Osteoblast (primary cell): Measurements from ENCODE around the gene CNTN5. TPM values are rescaled to one million over a fixed set of nuclear protein-coding genes. Genes with fewer than 3 reads are reported as not detected.

Experiments
- DNase-seq: peaks from one replicate; pipeline ENCODE4 v3.0.0; 2011; ENCODE audit warnings: low spot score, mixed read lengths; ENCODE audit not compliant: insufficient read length; ENCODE audit errors: missing footprints
- H2AFZ ChIP-seq: 2 replicates; pipeline ENCODE4 v1.6.0; 2011; ENCODE audit warnings: mild to moderate bottlenecking, low read length
- H3K27ac ChIP-seq: 2 replicates; pipeline ENCODE4 v1.5.1; 2011; ENCODE audit warnings: mild to moderate bottlenecking, low read depth, low read length, moderate library complexity
- H3K27me3 ChIP-seq: 2 replicates; pipeline ENCODE4 v1.6.0; 2012; ENCODE audit warnings: mild to moderate bottlenecking, control low read depth, inconsistent platforms, low read length, moderate library complexity; ENCODE audit not compliant: insufficient read depth
- H3K36me3 ChIP-seq: 2 replicates; pipeline ENCODE4 v1.5.1; 2011; ENCODE audit warnings: mild to moderate bottlenecking, low read length, control low read depth, moderate library complexity; ENCODE audit not compliant: insufficient read depth
- H3K4me1 ChIP-seq: 2 replicates; pipeline ENCODE4 v1.5.1; 2011; ENCODE audit warnings: mild to moderate bottlenecking, low read length, control low read depth, moderate library complexity; ENCODE audit not compliant: insufficient read depth
- H3K4me2 ChIP-seq: 2 replicates; pipeline ENCODE4 v1.6.0; 2011; ENCODE audit warnings: mild to moderate bottlenecking, low read length; ENCODE audit not compliant: insufficient read depth
- H3K4me3 ChIP-seq: fragments of 200-600 bp; sonication (generic); 3 replicates; pipeline ENCODE4 v1.5.1; 2012; ENCODE audit warnings: mild to moderate bottlenecking, low read length, inconsistent platforms; ENCODE audit not compliant: insufficient read depth
- H3K79me2 ChIP-seq: 2 replicates; pipeline ENCODE4 v1.6.0; 2012; ENCODE audit warnings: mild to moderate bottlenecking, low read length, control low read depth, inconsistent platforms; ENCODE audit not compliant: insufficient read depth
- H3K9me3 ChIP-seq: 2 replicates; pipeline ENCODE4 v1.5.1; 2011; ENCODE audit warnings: low read depth, low read length, control low read depth
- H4K20me1 ChIP-seq: 2 replicates; pipeline ENCODE4 v1.6.0; 2012; ENCODE audit warnings: mild to moderate bottlenecking, low read length, control low read depth; ENCODE audit not compliant: insufficient read depth
- total RNA-seq: library from RNA; depleted of rRNA; stranded (reverse); fragments of >200 nt; gene quantifications from 2 replicates; pipeline ENCODE4 v1.2.3, GENCODE V29; 2012
- TF ChIP-seq, protein P1 (sequence below): IDR thresholded peaks from 2 replicates; pipeline ENCODE4 v1.5.1; 2011; ENCODE audit warnings: mild to moderate bottlenecking, low read depth, low read length, moderate library complexity; ENCODE audit errors: extremely low read depth

The CNTN5 gene
- total RNA-seq, 1 donor, result not detected

DNA sequence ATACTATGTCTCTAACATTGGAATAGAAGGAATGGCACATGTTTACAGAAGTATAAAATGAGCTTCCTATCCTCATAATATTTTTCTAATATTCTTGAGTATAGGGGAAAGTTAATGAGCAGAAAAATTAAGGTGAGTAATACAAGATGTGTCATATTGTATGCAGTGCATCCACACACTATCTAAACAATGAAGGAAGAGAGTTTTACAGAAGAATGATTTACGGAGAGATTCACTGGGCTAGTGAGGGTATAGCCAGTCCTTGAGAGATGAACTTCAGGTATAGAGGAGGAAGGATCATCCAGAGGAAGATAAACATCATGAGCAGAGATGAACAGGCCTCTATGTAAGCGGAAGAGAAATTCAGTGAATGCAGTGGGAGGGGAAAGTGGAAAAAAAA lies 569.0 kb downstream of the CNTN5 start:
- no peak overlapping the region for H3K4me3 ChIP-seq
- DNase-seq, result no peak
- H2AFZ ChIP-seq, result no peak overlapping the region
- H3K27ac ChIP-seq, result no peak overlapping the region
- no peaks in the 10 kb centered on the region for H3K79me2 ChIP-seq
- no peak overlapping the region for H3K4me2 ChIP-seq
- H3K4me1 ChIP-seq, result no peaks in the 10 kb centered on the region
- TF ChIP-seq, protein P1, sequence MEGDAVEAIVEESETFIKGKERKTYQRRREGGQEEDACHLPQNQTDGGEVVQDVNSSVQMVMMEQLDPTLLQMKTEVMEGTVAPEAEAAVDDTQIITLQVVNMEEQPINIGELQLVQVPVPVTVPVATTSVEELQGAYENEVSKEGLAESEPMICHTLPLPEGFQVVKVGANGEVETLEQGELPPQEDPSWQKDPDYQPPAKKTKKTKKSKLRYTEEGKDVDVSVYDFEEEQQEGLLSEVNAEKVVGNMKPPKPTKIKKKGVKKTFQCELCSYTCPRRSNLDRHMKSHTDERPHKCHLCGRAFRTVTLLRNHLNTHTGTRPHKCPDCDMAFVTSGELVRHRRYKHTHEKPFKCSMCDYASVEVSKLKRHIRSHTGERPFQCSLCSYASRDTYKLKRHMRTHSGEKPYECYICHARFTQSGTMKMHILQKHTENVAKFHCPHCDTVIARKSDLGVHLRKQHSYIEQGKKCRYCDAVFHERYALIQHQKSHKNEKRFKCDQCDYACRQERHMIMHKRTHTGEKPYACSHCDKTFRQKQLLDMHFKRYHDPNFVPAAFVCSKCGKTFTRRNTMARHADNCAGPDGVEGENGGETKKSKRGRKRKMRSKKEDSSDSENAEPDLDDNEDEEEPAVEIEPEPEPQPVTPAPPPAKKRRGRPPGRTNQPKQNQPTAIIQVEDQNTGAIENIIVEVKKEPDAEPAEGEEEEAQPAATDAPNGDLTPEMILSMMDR, result no peak
- H3K9me3 ChIP-seq, result no peaks in the 10 kb centered on the region
- no peaks in the 10 kb centered on the region for H4K20me1 ChIP-seq
- no peaks in the 10 kb centered on the region for H3K27me3 ChIP-seq
- no peaks in the 10 kb centered on the region for H3K36me3 ChIP-seq

DNA sequence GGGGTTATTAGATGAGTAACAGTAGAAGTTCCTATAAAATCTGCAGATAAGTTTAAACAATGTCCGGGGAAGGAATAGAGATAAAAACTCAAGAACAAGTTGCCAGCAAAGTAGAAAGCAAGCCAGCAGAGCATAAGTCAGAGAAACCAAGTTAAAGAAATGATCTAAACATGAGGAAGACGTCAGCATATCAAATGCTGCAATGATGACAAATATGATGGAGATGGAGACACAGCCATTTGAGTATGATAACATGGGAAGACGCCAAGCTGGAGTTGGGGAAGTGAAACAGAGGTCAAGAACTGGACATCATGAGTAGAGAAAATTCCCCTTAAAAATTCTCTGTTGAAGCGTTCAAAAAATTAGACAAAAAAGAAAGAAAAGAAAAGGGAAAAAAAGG lies 571.5 kb downstream of the CNTN5 start:
- Histone ChIP-seq H3K4me1 (no peaks in the 10 kb centered on the region), H3K4me2 (no peak overlapping the region), H4K20me1 (no peaks in the 10 kb centered on the region), H3K27ac (no peak overlapping the region), H3K9me3 (no peaks in the 10 kb centered on the region), H3K79me2 (no peaks in the 10 kb centered on the region), H3K27me3 (no peaks in the 10 kb centered on the region), H2AFZ (no peak overlapping the region), H3K4me3 (no peak overlapping the region), H3K36me3 (no peaks in the 10 kb centered on the region)
- TF ChIP-seq, protein P1, result no peak
- DNase-seq, result no peak

DNA sequence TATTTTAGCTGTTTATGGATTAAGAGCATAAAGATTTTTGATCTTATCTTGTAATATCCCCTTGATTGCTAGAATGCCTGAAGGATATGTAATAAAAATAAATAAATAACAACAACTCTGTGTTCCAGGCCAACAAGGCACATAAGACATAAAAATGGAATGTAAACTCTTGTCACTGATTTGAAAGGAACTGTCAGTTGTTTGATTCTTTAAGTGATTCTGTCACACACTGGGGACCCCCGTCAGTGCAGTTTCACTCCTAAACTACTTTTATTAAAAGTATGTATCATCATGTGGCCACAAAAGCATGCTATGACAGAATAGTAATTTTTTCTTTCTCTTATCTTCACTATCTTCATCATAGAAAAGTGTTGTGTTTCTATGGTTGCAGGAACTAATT lies 572.4 kb downstream of the CNTN5 start:
- H3K4me1 ChIP-seq, result no peaks in the 10 kb centered on the region
- no peak overlapping the region for H3K4me2 ChIP-seq
- no peaks in the 10 kb centered on the region for H4K20me1 ChIP-seq
- no peaks in the 10 kb centered on the region for H3K79me2 ChIP-seq
- H2AFZ ChIP-seq, result no peak overlapping the region
- no peaks in the 10 kb centered on the region for H3K27me3 ChIP-seq
- H3K4me3 ChIP-seq, result no peak overlapping the region
- TF ChIP-seq, protein P1, result no peak
- peaks cover 4% of the 10 kb centered on the region for H3K9me3 ChIP-seq
- DNase-seq, result peak; percentile 27
- H3K27ac ChIP-seq, result no peak overlapping the region
- H3K36me3 ChIP-seq, result no peaks in the 10 kb centered on the region

DNA sequence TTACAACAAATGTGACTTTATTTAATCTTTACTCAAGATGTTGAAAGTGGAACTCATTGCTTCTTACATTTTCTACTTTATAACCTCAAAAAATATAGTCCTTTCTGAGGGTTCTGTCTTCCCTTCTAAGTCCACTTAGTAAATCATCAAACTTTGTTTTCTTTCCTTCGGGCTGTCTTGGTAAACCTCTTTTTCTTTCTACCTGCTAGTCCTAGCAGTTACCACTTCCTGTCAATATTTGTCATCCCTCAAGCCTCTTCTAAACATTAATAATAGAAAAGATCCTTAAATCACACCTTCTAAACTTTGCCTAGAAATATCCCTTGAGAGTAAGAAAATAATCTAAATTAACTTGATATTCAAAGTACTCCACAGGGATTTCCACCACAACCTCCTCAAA lies 580.4 kb downstream of the CNTN5 start:
- no peak for DNase-seq
- no peaks in the 10 kb centered on the region for H3K27me3 ChIP-seq
- H3K4me2 ChIP-seq, result no peak overlapping the region
- H3K9me3 ChIP-seq, result peaks cover 4% of the 10 kb centered on the region
- no peak overlapping the region for H2AFZ ChIP-seq
- H3K4me1 ChIP-seq, result no peaks in the 10 kb centered on the region
- H3K79me2 ChIP-seq, result no peaks in the 10 kb centered on the region
- H3K4me3 ChIP-seq, result no peak overlapping the region
- no peak overlapping the region for H3K27ac ChIP-seq
- TF ChIP-seq, protein P1, result no peak
- H3K36me3 ChIP-seq, result no peaks in the 10 kb centered on the region
- H4K20me1 ChIP-seq, result no peaks in the 10 kb centered on the region
